GM18909 (cell line): ENCODE data around the gene TCERG1.

Experiments used
- ATAC-seq: cut with Tn5 transposase; IDR thresholded peaks from one replicate; pipeline ENCODE4 v1.9.1; 2021; ENCODE audit warnings: mild to moderate bottlenecking; ENCODE audit not compliant: unreplicated experiment, poor library complexity

The TCERG1 gene

DNA sequence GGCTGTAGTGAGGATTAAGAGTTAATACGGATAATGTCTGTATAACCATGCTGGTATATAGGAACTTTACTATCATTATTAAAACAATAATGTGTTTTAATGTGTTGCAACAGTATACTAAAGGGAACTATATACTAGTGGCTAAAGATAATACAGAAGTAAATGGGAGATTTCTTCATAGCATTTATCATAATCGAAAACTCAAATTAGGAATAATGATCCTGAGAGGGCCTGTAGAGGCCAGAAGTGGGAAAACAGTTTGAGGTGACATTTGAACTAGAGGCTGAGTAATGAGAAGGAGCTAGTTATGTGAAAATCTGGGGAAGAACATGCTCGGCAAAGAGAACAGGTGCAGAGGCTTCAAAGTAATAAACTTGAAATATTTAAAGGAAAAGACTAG is 2.9 kb downstream of the TCERG1 start:
- ATAC-seq: no peak

DNA sequence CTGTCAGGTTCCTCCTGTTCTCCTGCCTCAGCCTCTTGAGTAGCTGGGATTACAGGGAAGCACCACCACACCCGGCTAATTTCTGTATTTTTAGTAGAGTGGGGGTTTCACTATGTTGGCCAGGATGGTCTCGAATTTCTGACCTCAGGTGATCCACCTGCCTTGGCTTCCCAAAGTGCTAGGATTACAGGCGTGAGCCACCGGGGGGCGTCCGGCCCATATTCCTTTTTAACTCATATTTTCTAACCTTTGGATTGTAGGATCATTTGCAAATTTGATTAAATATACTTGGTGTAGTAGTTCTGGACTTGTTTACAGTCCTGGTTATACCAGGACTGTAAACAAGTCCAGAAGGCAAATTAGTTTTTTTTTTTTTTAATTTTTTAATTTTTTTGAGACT is 4.3 kb downstream of the TCERG1 start:
- ATAC-seq: no peak

DNA sequence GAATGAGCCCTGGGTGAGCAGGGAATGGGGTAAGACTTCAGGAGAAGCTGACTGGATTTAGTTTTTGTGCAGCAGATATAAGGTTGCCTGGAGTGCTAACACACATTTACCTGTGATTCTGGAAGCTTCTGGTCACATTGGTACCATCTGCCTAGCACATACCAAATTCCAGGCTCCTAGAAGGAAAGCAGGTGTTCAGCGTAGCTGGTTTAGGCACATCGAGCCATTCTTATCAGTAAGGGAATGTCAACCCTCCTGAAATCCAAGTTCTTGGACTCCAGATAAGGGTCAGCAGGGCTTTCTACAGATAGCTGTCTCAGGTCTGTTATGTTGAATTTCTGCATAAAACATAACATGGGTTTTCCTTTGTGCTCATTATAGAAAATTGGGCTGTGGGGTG is 10.3 kb downstream of the TCERG1 start:
- ATAC-seq: no peak

DNA sequence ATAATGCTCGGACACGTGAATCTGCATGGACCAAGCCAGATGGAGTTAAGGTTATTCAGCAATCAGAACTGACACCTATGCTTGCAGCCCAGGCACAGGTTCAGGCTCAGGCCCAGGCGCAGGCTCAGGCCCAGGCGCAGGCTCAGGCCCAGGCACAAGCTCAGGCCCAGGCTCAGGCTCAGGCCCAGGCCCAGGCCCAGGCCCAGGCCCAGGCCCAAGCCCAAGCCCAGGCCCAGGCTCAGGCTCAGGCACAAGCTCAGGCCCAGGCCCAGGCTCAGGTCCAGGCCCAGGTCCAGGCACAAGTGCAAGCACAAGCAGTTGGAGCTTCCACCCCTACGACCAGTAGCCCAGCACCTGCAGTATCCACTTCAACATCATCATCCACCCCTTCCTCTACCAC is 11.8 kb downstream of the TCERG1 start:
- ATAC-seq: no peak

DNA sequence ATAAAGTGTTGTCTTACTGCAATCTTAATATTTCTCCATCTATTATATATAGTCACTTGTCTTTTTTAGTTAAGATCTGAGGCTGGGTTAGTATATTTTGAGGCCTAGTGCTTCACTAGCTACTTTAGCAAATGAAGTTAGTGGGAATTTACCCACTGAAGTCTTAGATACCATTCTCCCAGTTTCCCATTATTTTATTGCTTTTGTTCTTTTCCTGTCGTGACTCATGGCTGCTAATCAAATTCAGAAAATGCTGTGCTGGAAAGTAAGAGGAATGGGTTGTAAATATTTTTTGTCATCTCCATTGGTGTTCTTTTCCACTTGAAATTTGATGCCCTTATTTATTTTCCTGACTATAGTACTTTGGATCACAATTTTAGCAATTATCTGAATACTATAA is 14.2 kb downstream of the TCERG1 start:
- ATAC-seq: no peak

DNA sequence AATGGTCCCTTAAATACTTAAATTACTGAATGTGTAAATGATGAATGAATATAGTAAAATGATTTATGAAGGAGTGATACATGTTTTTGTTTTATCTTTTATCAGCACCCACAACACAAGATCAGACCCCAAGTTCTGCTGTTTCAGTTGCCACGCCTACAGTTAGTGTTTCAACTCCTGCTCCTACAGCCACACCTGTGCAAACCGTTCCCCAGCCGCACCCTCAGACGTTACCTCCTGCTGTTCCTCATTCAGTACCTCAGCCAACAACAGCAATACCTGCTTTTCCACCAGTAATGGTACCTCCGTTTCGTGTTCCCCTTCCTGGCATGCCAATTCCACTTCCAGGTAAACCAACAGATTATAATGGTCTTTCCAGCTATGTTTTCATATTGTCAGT is 16.3 kb downstream of the TCERG1 start:
- no peak for ATAC-seq

DNA sequence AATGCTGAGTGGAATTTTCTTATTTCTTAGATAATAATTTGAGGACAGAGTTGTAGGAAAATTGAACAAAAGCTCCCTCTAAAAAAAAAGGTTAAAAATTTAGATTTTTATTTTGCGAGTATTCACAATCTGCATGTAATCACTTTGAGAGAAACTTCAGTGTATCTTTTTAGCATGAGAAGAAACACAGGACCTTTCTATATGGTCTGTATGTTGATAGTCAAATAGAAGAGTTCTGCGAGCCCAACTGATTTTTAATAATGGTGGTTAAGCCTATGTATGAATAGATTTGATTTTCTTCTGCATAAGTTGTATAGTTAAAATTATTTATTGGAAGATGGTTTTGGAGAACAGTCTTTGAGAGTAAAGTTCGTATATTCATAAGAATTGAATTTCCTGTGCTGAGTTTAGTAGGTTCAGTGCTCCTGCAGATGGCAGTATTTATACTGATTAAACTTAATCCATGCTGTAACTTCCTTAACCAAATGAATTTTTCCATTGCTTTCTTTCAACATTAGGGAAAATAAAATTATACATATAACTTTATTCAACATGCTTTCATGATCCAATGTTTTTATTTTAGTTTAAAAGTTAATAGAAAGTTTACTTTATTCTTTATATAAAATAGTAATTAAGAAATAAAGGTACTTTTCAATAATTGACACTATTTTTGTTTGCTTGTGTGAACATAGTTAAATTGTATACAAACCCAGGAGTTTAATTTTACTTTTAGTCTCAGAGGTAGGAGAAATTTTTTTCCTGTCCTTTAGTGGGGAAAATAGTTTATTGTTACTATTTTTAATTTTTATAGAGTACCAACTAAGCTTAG is 19.6 kb downstream of the TCERG1 start:
- ATAC-seq: no peak

DNA sequence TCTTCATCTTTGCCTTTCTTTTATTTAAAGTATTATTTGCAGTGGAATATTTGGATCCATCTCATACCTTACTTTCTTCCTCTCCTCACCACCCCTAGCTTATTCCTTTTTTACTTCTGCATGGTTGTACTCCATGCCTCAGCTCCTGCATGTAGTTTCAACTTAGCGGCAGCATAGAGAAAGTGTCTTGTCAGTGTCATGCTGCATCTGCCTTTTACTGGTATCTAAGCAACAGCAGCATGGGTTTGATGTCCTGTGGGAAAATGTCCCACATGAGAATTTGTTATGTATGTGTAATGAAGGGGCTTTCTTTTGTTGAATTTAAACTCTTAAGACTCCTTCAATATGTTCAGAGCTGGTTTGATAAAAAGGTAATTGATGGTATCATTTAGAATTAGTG is 20.6 kb downstream of the TCERG1 start:
- no peak for ATAC-seq

DNA sequence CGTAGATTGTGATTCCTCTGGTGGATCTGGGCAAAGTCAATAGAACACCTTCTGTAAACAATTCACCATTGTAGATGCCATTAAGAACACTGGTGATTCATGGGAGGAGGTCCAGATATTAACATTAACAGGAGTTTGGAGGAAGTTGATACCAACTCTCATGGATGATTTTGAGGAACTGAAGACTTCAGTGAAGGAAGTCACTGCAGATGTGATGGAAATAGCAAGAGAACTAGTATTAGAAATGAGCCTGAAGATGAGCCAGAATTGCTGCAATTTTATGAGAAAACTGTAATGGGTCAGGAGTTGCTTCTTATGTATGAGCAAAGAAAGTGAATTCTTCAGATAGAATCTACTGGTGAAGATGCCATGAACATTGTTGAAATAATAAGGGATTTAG is 26.9 kb downstream of the TCERG1 start:
- no peak for ATAC-seq

DNA sequence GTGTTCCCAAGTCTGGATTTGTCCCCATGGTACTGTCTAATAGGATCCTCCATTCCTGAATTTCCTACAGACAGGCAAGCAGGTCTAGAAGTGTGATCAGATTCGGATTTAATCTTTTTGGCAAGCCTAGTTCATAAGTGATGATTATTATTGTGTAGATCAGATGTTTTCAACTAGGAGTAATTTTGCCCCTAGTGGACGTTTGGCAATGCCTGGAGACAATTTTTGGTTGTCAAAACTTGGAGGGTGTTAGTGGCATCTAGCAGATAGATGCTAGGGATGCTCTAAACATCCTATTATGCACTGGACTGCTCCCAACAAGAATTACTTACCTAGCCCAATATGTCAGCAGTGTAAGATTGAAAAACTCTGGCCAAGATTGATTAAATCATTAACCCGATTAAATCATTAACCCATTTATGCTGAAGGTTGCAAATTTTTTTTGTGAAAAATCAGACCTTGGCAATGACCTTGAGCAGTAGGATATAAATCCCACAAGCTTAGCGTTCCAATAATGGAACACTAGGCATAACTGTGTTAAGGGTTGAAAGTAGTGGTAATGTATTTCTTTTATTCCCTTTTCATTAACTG is 28.2 kb downstream of the TCERG1 start:
- no peak for ATAC-seq

DNA sequence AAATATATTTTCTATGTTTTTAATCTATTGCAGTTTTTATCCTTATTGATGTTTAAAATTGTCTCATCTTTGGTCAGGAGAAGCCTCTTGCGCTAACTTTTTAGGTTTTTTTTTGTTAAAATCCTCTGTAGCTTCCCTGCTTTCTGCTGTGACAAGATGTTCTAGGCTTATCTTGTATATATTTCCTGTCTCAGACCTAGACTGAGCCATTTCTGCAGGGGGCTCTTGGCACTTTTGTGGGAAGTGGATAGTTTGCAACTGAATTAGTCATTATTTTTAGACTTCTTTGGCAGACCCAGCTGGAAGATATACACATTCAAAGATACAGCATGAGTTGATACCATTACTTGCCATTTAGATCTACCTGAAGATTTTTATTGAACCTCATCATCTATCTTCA is 28.8 kb downstream of the TCERG1 start:
- ATAC-seq: no peak

DNA sequence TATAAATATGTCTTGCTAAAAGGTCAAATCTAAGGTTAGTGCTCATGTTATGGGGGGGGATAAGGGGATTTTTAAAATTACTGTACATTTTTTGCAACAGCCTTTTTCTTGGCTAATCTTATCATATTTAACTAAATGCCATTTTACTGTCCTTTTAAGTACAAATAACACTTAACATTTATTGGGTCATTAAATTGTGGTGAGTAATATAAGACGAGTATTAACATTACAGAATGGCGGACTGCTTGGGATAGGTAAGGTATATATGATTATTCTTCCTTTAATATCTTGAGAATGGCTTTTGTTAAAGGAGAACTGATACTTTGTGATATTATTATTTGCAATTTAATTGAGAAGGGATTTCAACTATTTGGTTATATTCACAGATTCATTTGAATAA is 35.6 kb downstream of the TCERG1 start:
- ATAC-seq: no peak

DNA sequence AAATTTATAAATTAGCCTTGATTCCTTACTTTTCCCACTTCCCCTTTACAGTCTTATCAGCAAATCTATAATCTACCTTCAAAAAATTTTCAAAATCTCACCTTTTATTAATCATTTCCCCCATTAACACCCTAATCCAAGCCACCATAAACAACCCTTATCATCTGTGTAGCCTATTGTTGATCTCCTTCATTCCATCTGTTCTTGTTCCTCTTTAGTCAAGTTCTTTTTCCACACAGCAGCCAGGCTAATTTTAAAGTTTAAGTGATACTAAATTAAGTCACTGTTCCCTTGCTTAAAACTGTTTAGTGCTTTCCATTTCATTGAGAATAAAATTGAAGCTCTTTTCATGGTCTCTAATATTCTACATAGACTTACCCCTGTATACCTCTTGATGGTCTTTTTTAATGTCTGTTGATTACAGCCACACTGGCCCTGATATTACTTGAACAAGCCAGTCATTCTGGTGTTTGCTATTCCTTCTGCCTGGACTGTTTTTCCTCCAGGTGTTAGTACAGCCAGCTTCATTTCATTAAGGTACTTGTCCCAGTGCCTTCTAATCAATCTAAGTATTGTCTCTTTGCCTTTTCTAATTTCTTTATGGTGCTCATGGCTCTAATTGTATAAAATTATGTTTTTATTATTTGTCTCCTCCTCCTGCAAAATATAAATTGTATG is 37.7 kb downstream of the TCERG1 start:
- ATAC-seq: no peak

DNA sequence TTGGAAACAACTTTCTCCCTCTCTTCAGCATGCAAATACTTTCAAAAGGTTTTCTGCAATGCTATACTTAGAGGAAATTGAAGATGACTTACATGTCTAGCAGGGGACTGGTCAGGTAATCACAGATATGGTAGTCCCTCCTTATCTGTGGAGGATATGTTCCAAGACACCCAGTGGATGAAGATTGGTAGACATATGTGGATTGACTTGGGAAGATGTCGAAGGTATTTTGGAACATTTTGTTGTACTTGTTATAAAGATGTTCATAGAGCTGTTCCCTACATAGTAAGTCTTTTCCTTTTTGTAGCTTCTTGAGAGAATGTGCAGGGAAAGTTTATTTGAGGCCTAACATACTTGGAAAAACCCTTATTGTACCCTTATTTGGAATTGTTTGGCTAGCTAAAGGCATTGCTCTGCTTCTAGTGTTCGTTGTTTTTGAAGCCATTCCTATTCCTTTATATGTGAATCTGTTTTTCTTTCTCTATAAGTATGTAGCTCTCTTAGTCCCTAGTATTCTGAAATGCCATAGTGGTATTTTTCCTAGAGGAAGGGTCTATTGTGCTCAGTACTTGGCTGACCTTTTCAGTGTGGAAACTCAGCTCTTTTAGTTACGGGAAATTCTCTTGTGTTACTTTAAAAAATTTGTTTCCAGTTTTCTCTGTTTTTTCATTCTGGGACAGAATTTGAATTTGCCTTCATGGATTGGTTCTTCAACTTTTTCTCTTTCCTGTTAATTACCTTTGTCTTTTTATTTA is 43.1 kb downstream of the TCERG1 start:
- ATAC-seq: no peak

DNA sequence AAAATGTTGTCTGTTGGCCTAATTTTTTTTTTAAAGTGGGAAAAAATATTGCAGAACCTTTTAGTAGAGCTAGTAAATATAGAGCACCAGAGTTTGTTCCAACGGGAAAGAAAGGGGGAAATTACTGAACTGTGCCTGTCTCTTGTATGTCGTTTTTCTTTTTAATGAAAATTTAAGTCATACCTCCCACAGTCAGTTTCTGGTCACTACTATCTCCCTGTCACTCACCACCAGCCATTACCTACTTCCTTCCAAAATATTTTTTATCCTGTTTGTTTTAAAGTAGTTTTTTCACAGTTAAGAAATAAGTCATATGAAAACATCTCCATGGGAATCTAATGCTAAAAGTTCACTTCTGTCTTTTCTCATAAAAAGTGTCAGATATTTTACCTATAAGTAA is 47.5 kb downstream of the TCERG1 start:
- ATAC-seq: no peak

DNA sequence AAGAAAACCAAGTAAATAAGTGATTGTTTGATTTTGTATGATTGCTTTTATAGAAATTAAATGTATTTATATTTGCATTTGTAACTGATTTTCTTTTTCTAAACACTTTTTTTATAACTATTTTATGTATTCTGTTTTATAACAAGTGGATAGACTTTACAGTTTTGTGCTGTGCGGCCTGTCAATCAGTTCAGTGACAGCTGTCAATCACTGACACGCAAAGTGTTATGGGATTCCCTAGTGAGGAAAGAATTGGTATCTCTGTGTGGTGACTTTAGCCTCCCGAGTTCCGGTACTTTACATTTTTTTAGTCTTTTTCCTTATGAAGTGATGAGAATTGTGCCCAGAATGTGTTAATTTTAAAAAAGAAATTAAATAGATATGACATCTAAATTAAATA is 52.5 kb downstream of the TCERG1 start:
- ATAC-seq: no peak

DNA sequence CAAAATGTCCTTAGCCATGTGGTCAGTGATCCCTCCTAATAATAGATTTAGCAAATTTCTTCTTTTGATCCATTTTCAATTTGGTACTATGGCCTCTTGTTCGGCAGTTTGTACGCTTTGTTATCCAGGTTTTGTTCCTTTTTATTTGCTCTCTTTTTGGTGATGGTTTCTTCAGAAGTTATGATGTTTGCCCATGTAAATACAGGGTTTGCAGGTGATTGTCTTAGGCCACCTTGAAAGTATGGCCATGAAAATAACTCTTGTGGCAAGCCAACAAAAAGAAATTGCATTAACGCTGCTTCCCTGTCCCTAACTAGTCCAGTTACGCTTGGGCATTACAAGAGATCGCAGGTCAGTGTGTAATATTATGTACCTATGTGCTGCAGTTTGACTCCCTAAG is 60.3 kb downstream of the TCERG1 start:
- ATAC-seq: no peak

DNA sequence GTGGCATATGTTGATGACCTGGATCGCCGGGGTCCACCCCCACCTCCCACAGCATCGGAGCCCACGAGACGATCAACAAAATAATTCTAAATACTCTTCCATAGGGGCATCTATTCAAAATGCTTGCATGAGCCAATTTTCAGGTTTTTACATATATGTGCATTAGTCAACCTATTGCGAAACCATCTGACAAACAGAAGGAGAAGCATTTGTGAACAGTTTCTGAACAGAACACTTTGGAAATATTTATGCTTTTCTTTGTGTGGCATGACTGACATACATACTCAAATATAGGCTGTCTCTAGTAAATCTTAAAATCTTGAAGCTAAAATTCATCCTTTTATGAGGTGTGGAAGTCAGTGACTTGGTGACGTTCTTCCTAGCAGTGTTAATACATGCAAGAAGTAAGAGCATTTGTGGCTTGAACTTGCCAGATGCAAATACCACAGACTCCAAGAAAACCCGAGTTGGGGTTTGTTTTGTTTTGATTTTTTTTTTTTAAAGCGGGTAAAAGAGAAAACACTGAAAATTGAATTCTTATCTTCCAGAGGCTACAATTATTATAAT is 63.5 kb downstream of the TCERG1 start:
- no peak for ATAC-seq

DNA sequence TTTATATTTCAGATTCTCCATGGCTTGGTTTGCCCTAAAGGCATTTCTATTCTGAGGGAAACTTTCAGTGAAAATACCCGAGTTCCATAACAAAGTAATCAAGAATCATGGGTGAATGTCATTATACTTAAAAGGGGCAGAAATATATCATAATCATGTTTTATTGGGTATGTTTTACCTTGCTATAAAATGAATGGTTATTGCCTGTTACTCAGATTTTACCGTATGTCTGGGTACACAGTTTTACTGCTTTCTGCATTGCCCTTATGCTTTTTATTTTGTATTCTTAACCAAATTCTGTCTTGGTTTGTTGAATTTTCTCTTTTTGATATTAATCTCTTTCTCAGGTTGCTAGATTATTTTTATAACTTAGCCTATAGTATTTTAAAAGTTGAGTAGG is 66.3 kb downstream of the TCERG1 start:
- ATAC-seq: no peak

DNA sequence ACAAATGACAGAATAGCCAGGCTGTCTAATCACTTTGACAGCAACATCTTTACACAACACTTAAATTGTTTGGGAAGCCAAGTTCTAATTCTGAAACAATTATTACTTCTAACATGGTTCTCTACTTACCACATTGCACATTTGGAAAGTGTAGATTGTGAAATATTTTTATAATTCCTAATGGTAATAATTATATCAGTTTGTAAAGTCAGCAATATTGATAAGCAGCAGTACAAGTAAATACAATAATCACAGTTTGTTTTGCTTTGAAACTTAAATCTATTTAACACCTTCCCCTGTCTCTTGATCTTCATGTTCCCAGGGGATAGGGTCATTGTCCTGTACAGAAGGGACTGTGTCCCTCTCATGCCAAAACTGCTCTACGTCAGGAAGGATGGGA is 67.4 kb downstream of the TCERG1 start:
- ATAC-seq: no peak
